Activated CD4-positive, alpha-beta T cell treated with anti-CD3 and anti-CD28 coated beads, Interleukin-10, Interleukin-2, amounts not matched to agents 100 ng/mL and 50 ng/mL, durations not matched to agents 16 hours and 8 hours (primary cell): ENCODE measurements around the gene HERC4.
A peak's percentile ranks its signal among the peaks of the same experiment; 100 is the strongest.

ENCODE experiments used
- DNase-seq: peaks from one replicate; pipeline ENCODE4 v3.0.0-alpha.2; 2020

Gene HERC4

GRCh38 chr10:68074775-68075549, at the start of gene HERC4:
Gene HERC4 (minus strand): TSS chr10:68075283. CDS start chr10:68073108, 2,175 bp downstream.
- peak; percentile 91 for DNase-seq

DNA sequence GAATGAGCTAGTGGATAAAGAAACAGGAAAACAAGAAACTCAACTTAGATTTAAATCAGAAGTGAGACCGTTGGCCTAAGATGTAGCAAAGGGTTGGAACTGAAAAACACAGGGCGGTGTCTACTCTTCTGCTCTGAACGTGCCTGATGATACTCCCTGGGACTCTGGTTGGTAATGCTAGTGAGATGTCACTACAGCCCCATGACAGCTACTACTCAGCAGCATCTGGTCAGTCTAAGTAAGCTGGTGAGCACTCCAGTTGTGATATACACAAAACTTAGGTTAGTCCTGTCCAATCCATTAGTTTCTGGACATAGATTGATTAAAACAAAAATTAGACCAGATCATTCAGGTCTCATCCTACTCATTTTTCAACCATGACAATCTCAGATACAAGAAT, 49.6 kb upstream of the HERC4 start:
- no peak for DNase-seq

DNA sequence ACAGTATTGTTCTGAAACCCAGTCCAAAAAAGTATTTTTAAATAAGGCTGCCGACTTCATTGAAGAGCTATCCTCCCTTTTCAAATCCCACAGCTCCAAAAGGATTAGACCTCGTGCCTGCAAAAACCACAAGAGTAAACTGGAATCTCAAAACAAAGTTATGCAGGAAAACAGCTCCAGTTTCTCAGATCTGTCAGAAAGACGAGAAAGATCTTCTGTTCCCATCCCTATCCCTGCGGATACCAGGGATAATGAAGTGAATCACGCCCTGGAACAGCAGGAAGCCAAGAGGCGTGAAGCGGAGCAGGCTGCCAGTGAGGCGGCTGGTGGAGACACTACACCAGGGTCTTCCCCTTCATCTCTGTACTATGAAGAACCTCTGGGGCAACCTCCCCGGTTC, 46.8 kb upstream of the HERC4 start:
- DNase-seq = no peak

GRCh38 chr10:68121020-68121743, 46.1 kb upstream of the HERC4 start:
- no peak for DNase-seq

GRCh38 chr10:68118657-68119056, 43.6 kb upstream of the HERC4 start:
- DNase-seq = no peak

DNA sequence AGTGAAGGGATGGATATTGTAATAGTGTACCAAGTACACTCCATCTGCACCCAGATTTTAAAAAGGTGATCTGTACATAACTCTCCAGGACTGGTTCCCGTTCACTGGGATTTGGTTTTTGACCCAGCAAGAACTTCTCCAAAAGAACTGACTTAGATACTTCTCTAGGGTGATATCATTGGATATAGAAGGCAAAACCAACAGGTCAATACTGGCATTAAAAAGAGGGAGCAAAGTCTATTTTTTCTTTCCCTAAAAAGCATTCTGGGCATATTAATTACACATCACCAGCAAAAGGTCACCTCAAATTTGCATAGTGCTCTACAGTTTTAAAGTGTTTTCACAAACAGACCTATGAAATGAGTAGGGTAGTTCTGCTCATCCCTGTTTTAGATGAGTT, 37.8 kb upstream of the HERC4 start:
- DNase-seq = no peak

GRCh38 chr10:68111584-68111983, 36.5 kb upstream of the HERC4 start:
- DNase-seq = no peak

GRCh38 chr10:68110027-68110426, 34.9 kb upstream of the HERC4 start:
- no peak for DNase-seq

DNA sequence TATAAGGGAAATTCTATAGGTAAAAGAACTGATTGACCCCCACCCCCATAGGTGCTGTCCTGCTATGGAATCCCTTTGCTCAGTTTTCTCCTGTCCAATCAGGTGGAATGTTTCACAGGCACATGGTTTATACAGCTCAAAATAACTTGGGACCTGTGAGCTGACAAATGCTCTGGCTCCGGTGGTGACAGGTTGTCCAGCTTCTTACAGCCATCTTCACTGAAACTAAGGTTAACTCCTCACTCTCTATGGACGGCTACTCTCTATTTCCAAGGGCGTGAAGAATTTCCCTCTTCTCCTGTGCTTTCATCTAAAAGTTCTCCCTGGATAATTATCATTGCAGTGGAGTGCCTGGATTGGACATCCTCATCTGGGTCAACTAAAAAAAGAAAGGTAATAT, 34.2 kb upstream of the HERC4 start, which contains the start of gene MYPN:
Gene MYPN, plus strand, starts transcription at position 158 of the 400 bp plus-strand sequence. CDS start 11,951 bp downstream, outside the sequence.
- no peak for DNase-seq

DNA sequence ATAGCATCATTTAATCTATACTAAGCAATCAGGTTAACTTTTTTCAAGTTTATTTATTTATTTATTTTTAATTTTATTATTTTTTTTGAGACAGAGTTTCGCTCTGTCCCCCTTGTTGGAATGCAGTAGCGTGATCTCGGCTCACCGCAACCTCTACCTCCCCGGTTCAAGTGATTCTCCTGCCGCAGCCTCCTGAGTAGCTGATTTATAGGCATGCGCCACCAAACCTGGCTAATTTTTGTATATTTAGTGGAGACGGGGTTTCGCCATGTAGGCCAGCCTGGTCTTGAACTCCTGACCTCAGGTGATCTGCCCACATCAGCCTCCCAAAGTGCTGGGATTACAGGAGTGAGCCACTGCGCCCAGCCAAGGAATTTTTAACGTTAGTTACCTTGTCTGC, 33.6 kb upstream of the HERC4 start:
- DNase-seq = no peak

DNA sequence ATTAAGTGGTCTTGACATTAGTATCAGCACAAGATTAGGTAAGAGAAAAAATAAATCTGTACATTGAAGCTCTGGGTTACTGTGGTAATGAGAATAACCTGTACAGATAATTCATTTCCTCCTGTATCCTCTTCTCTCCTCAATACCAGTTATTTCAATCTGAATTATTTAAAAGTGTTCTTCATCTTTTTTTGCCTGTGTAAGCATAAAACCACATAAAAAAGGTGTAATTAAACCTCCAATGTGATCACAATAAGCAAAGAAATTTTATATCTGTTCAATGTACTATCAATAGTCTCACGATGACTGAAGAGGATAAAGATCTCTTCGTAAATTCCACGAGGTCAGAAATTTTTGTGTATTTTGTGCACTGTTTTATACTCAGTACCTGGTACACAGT, 33.0 kb upstream of the HERC4 start:
- DNase-seq = no peak

- no peak for DNase-seq
These were observed 32.6 kb upstream of the HERC4 start for GRCh38 chr10:68107651-68108050.

DNA sequence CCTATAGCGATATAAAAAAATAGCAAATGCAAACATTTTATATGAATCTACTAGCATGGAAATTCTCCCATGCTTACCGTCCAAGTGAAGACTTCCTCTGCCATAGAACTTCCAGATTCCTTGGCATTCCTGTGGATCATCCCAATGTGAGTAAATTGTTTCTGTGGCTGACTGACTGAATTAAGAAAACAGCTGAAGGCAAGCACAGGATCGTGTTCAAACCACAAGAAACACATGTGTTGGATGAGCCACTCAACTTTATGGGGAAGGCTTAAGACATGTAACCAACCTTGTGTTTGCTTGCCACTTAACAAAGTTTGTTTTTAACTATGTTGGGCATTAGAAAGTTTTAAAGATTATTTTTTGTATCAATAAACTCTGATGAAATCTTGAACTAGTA, 31.6 kb upstream of the HERC4 start:
- DNase-seq = no peak

GRCh38 chr10:68105820-68106219, 30.7 kb upstream of the HERC4 start:
- DNase-seq = peak; percentile 10

GRCh38 chr10:68103901-68104300, 28.8 kb upstream of the HERC4 start:
- no peak for DNase-seq

- DNase-seq = no peak
These were observed 28.3 kb upstream of the HERC4 start for GRCh38 chr10:68103261-68103878.

DNA sequence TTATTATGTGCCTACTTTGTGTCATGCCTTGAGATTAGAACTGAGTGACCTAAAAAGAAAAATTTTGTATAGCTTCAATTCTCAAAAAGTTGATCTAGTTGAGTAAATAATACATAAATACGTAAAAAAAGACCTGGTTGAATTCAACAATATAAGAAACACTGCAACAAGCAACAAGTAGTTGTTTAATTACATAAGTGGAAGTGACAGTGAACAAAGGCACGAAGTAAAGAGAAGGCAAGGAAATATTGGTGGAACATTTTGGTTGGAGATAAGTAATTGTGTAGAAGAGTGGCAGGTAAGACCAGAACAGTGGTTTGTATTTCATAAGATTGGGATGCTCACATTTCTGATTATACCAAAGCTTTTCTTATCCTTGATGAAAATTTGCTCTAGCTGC, 26.0 kb upstream of the HERC4 start:
- no peak for DNase-seq

DNA sequence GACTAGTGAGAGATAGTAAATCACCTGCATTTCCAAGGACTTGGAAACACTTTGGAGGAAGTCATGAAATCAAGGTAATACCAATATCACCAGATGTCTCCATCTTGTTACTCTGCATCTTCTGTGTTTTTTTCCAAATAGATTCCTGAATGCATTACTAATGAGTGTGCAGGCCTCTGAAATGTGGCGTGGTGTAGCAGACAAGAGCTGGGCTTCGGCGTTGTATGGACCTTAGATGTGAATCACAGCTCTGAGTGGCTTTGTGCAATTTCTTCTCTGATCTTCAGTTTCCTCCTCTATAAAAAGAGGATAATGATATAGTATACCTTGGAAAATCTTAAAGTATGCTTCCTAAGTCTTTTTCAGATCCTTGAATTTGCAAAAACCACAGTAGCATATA, 24.7 kb upstream of the HERC4 start:
- no peak for DNase-seq

GRCh38 chr10:68096913-68097516, 21.9 kb upstream of the HERC4 start:
- no peak for DNase-seq

- no peak for DNase-seq
These were observed 20.1 kb upstream of the HERC4 start for GRCh38 chr10:68095153-68095552.

DNA sequence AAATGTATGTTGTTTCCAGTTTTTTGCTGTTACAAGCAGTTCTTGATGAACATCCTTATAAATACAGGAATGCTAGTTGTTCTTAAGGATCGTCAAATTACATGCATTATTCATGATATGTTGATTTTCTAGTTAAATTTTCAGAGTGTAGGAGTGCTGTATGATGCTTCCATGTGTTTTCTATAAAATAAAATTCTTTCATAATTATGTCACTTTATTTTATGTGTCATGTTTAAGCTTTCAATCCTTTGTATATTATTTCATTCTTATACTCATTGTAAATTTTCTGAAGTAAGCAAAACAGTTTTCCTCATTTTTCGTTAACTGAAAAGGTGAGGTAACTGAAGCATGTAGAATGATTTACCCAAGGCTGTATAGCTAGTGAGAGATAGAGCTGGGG, 17.4 kb upstream of the HERC4 start:
- no peak for DNase-seq

DNA sequence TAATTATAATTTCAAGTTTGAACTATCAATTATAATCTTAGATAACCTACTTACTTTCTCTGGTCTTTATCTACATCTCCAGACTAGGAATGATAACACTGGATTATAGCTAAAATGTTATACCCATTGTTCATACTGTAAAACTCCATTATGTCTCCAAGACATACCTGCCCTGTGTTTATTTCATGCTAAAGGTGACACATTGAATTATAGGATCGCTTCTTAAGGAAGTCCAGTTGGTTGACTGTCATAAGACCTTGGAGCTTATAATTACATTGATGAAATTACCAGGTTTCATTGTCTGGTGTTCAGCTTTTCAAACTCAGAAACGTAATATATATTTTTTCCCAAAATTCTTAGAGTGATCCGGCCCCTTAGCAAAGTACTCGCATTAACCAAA, 15.5 kb upstream of the HERC4 start:
- DNase-seq = no peak

- DNase-seq = peak; percentile 64
These were observed 13.7 kb upstream of the HERC4 start for GRCh38 chr10:68088740-68089139.
